Loucy (cell line): ENCODE results near the gene CDR2L.

ENCODE experiments used
- H2AFZ ChIP-seq: fragments of 200-600 bp; sonication (generic); 2 replicates; pipeline ENCODE4 v1.6.0; 2016; ENCODE audit warnings: antibody characterized with exemption, mild to moderate bottlenecking, low read length, moderate library complexity
- H3F3A ChIP-seq: fragments of 200-600 bp; 2 replicates; pipeline ENCODE4 v1.6.0; 2016; ENCODE audit warnings: antibody characterized with exemption, low read depth, mild to moderate bottlenecking
- H3K27me3 ChIP-seq: fragments of 200-600 bp; sonication (generic); 2 replicates; pipeline ENCODE4 v1.6.1; 2014; ENCODE audit warnings: low read length, mild to moderate bottlenecking; ENCODE audit not compliant: insufficient read depth, poor library complexity, severe bottlenecking
- H3K36me3 ChIP-seq: fragments of 200-600 bp; sonication (generic); 2 replicates; pipeline ENCODE4 v1.6.1; 2016; ENCODE audit warnings: low read length; ENCODE audit not compliant: insufficient read depth
- H3K4me1 ChIP-seq: fragments of 200-600 bp; sonication (generic); 2 replicates; pipeline ENCODE4 v1.5.1; 2014; ENCODE audit warnings: low read length, mild to moderate bottlenecking; ENCODE audit not compliant: insufficient read depth, poor library complexity, severe bottlenecking
- H3K4me2 ChIP-seq: fragments of 200-600 bp; sonication (generic); 2 replicates; pipeline ENCODE4 v1.6.0; 2014; ENCODE audit warnings: antibody characterized with exemption, low read length, low read depth, mild to moderate bottlenecking; ENCODE audit not compliant: poor library complexity, severe bottlenecking
- H3K4me3 ChIP-seq: fragments of 200-600 bp; sonication (generic); 2 replicates; pipeline ENCODE4 v1.5.1; 2014; ENCODE audit warnings: low read length, mild to moderate bottlenecking, mixed read lengths; ENCODE audit not compliant: poor library complexity, severe bottlenecking
- H3K79me2 ChIP-seq: fragments of 200-600 bp; sonication (generic); 2 replicates; pipeline ENCODE4 v1.6.1; 2014; ENCODE audit warnings: low read length; ENCODE audit not compliant: insufficient read depth
- H3K9ac ChIP-seq: fragments of 200-600 bp; sonication (generic); 2 replicates; pipeline ENCODE4 v1.6.0; 2014; ENCODE audit warnings: mild to moderate bottlenecking, low read depth, low read length, moderate library complexity; ENCODE audit not compliant: poor library complexity, severe bottlenecking
- H3K9me2 ChIP-seq: fragments of 200-600 bp; sonication (generic); replicated peaks from 2 replicates; pipeline ENCODE4 v1.6.1; 2016; ENCODE audit warnings: low read depth, low read length, mixed read lengths
- H3K9me3 ChIP-seq: fragments of 200-600 bp; sonication (generic); 2 replicates; pipeline ENCODE4 v1.6.1; 2014; ENCODE audit warnings: mild to moderate bottlenecking, antibody characterized with exemption, low read length, low read depth; ENCODE audit not compliant: insufficient read depth
- H4K20me1 ChIP-seq: fragments of 200-600 bp; sonication (generic); 2 replicates; pipeline ENCODE4 v1.6.0; 2014; ENCODE audit warnings: antibody characterized with exemption, low read length, mild to moderate bottlenecking; ENCODE audit not compliant: insufficient read depth, poor library complexity, severe bottlenecking
- CTCF ChIP-seq: fragments of 200-600 bp; sonication (generic); conservative IDR thresholded peaks from 2 replicates; pipeline ENCODE4 v1.5.1; 2014; ENCODE audit warnings: mild to moderate bottlenecking, antibody characterized with exemption, low read length
- EZH2phosphoT487 ChIP-seq: fragments of 200-600 bp; IDR thresholded peaks from 2 replicates; pipeline ENCODE4 v1.6.1; 2018; ENCODE audit warnings: antibody characterized with exemption, mild to moderate bottlenecking, moderate library complexity, borderline replicate concordance

Gene CDR2L

GRCh38 chr17:74946641-74947040, 40.8 kb upstream of the CDR2L start:
- Histone ChIP-seq H3K4me2 (no peak overlapping the region), H3K27me3 (no peaks in the 10 kb centered on the region), H3K36me3 (no peaks in the 10 kb centered on the region), H3K4me3 (no peak overlapping the region), H3K9ac (no peak overlapping the region), H3K79me2 (no peaks in the 10 kb centered on the region), H3F3A (no peaks in the 10 kb centered on the region), H2AFZ (no peak overlapping the region), H3K9me3 (no peaks in the 10 kb centered on the region), H3K4me1 (no peaks in the 10 kb centered on the region), H3K9me2 (no peaks in the 10 kb centered on the region), H4K20me1 (no peaks in the 10 kb centered on the region)
- TF ChIP-seq CTCF (no peak), EZH2phosphoT487 (no peak)

GRCh38 chr17:74947041-74947754, 40.2 kb upstream of the CDR2L start:
- H4K20me1 ChIP-seq: no peaks in the 10 kb centered on the region
- H3K79me2 ChIP-seq: no peaks in the 10 kb centered on the region
- H3K27me3 ChIP-seq: no peaks in the 10 kb centered on the region
- H3K4me1 ChIP-seq: no peaks in the 10 kb centered on the region
- H3K36me3 ChIP-seq: no peaks in the 10 kb centered on the region
- TF ChIP-seq EZH2phosphoT487: no peak
- no peak for TF ChIP-seq CTCF
- H3K9ac ChIP-seq: no peak overlapping the region
- no peak overlapping the region for H3K4me3 ChIP-seq
- H3K4me2 ChIP-seq: no peak overlapping the region
- no peaks in the 10 kb centered on the region for H3K9me3 ChIP-seq
- no peaks in the 10 kb centered on the region for H3K9me2 ChIP-seq
- no peak overlapping the region for H2AFZ ChIP-seq
- no peaks in the 10 kb centered on the region for H3F3A ChIP-seq

GRCh38 chr17:74949455-74950115, 37.8 kb upstream of the CDR2L start:
- H4K20me1 ChIP-seq: no peaks in the 10 kb centered on the region
- no peak overlapping the region for H3K4me3 ChIP-seq
- H3K9me2 ChIP-seq: no peaks in the 10 kb centered on the region
- H3K9ac ChIP-seq: no peak overlapping the region
- no peaks in the 10 kb centered on the region for H3K79me2 ChIP-seq
- TF ChIP-seq EZH2phosphoT487: no peak
- TF ChIP-seq CTCF: no peak
- no peak overlapping the region for H3K4me2 ChIP-seq
- H3K9me3 ChIP-seq: no peaks in the 10 kb centered on the region
- no peaks in the 10 kb centered on the region for H3K4me1 ChIP-seq
- H2AFZ ChIP-seq: no peak overlapping the region
- H3F3A ChIP-seq: no peaks in the 10 kb centered on the region
- no peaks in the 10 kb centered on the region for H3K27me3 ChIP-seq
- H3K36me3 ChIP-seq: no peaks in the 10 kb centered on the region
